GM19324 (cell line): Measurements from ENCODE around the gene ISL1.

Experiments
- ATAC-seq: cut with Tn5 transposase; IDR thresholded peaks from one replicate; pipeline ENCODE4 v1.9.1; 2021; ENCODE audit warnings: mild to moderate bottlenecking, moderate library complexity; ENCODE audit not compliant: unreplicated experiment, low FRiP score

The ISL1 gene

GRCh38 chr5:51383131-51384121 is at the start of gene ISL1:
Gene ISL1 (plus strand): TSS chr5:51383448. CDS start chr5:51383672, 224 bp downstream.
- ATAC-seq = no peak

- no peak for ATAC-seq
These were observed 46.4 kb upstream of the ISL1 start for GRCh38 chr5:51336878-51337277.

- no peak for ATAC-seq
These were observed 38.1 kb upstream of the ISL1 start for GRCh38 chr5:51345106-51345505.

- ATAC-seq = no peak
These were observed 36.1 kb upstream of the ISL1 start for GRCh38 chr5:51347157-51347556.

GRCh38 chr5:51347704-51348103 is 35.5 kb upstream of the ISL1 start:
- no peak for ATAC-seq

GRCh38 chr5:51371052-51371451 is 12.2 kb upstream of the ISL1 start:
- ATAC-seq = no peak

- ATAC-seq = no peak
These were observed 9.2 kb upstream of the ISL1 start for GRCh38 chr5:51373880-51374523.

- no peak for ATAC-seq
These were observed 8.2 kb upstream of the ISL1 start for GRCh38 chr5:51375084-51375483.

- ATAC-seq = no peak
These were observed 6.7 kb upstream of the ISL1 start for GRCh38 chr5:51376509-51376908.

GRCh38 chr5:51377151-51378060 is 5.8 kb upstream of the ISL1 start:
- no peak for ATAC-seq

- no peak for ATAC-seq
These were observed 5.2 kb upstream of the ISL1 start for GRCh38 chr5:51378061-51378409.

GRCh38 chr5:51378448-51379330 is 4.6 kb upstream of the ISL1 start:
- ATAC-seq = no peak

- no peak for ATAC-seq
These were observed 3.9 kb upstream of the ISL1 start for GRCh38 chr5:51379331-51379700.

- no peak for ATAC-seq
These were observed 2.5 kb upstream of the ISL1 start for GRCh38 chr5:51380603-51381207.

GRCh38 chr5:51381761-51382474 is 1.3 kb upstream of the ISL1 start:
- ATAC-seq = no peak

- no peak for ATAC-seq
These were observed 622 bp upstream of the ISL1 start for GRCh38 chr5:51382521-51383130.

- no peak for ATAC-seq
These were observed 1.1 kb downstream of the ISL1 start for GRCh38 chr5:51384281-51384840.

GRCh38 chr5:51385216-51385615 is 2.0 kb downstream of the ISL1 start:
- ATAC-seq = no peak
